HCT116 (cell line): ENCODE results near the gene AOPEP. TPM values are rescaled to one million over a fixed set of nuclear protein-coding genes. Genes with fewer than 3 reads are reported as not detected.

Experiments used
- ATAC-seq: fragments of 200-7000 bp; cut with Tn5 transposase; 2 replicates; pipeline ENCODE4 v1.9.1; 2020; ENCODE audit warnings: mild to moderate bottlenecking, moderate library complexity
- BruUV-seq: library from RNA; stranded (reverse); fragments of 400-500 nt; replicated peaks from 2 replicates; lab custom pipeline; 2021; lab: Mats Ljungman, UMichigan
- CTCF ChIA-PET: fragments of 300-600 bp; sonication (Branson Sonifier 250); formaldehyde crosslinking; loops from one replicate; lab custom pipeline; 2021; ENCODE audit warnings: antibody characterized with exemption; lab: Charles Lee
- POLR2A ChIA-PET: fragments of 300-600, 350-600 bp; sonication (Branson Sonifier 250); formaldehyde crosslinking; loops from one replicate; lab custom pipeline; 2021; ENCODE audit warnings: antibody characterized with exemption; lab: Charles Lee
- RAD21 ChIA-PET, 2 experiments: fragments of 300-600 bp; sonication (Branson Sonifier 250); formaldehyde crosslinking; loops; one replicate each; lab custom pipeline; 2023; ENCODE audit warnings: low total read pairs in 2 of 2; ENCODE audit not compliant: uncharacterized antibody in 2 of 2, unreplicated experiment in 2 of 2, low non-redundant PET in 1 of 2; lab: Charles Lee
- DNase-seq: peaks from one replicate; pipeline ENCODE4 v3.0.0-alpha.2; 2010; ENCODE audit warnings: low read depth, low spot score
- H2AFZ ChIP-seq: fragments of 200-600 bp; shearing (Covaris generic), sonication (generic); 2 replicates; pipeline ENCODE4 v1.6.1; 2017; ENCODE audit warnings: low read depth, mixed run types, mixed read lengths, antibody characterized with exemption, low read length; ENCODE audit not compliant: poor library complexity, severe bottlenecking
- H3K27ac ChIP-seq: 2 replicates; pipeline ENCODE4 v1.5.1; 2012; ENCODE audit warnings: low read depth, low read length
- H3K27me3 ChIP-seq: fragments of 200-600 bp; sonication (generic); 2 replicates; pipeline ENCODE4 v1.6.1; 2016; ENCODE audit warnings: mixed run types, low read length, mixed read lengths; ENCODE audit not compliant: insufficient read depth
- H3K36me3 ChIP-seq, 2 experiments: fragments of 200-500 bp in 1 of 2; fragments of 200-600 bp in 1 of 2; sonication (Bioruptor generic) in 1 of 2; sonication (generic) in 1 of 2; 2 replicates each; pipeline versions ENCODE4 v1.5.1 to v1.6.1; 2014 to 2016; ENCODE audit warnings: low read length in 2 of 2, inconsistent platforms in 1 of 2, mixed read lengths in 1 of 2, mixed run types in 1 of 2; ENCODE audit not compliant: insufficient read depth in 2 of 2, control insufficient read depth in 1 of 2
- H3K4me1 ChIP-seq, 2 experiments: fragments of 200-600 bp in 1 of 2; sonication (generic) in 1 of 2; 2 replicates each; pipeline versions ENCODE4 v1.5.1 to v1.6.1; 2012 to 2017; ENCODE audit warnings: low read length in 2 of 2, inconsistent platforms in 1 of 2, mild to moderate bottlenecking in 1 of 2, mixed read lengths in 1 of 2, mixed run types in 1 of 2, moderate library complexity in 1 of 2; ENCODE audit not compliant: insufficient read depth in 2 of 2, control insufficient read depth in 1 of 2
- H3K4me2 ChIP-seq: fragments of 200-600 bp; sonication (generic); 2 replicates; pipeline ENCODE4 v1.6.1; 2017; ENCODE audit warnings: mixed run types, low read length, mixed read lengths
- H3K4me3 ChIP-seq, 2 experiments: fragments of 200-600 bp in 1 of 2; sonication (generic) in 1 of 2; replicated peaks in 1 of 2; 2 replicates each; pipeline ENCODE4 v1.5.1; 2011 to 2016; ENCODE audit warnings: low read length in 2 of 2, control low read depth in 1 of 2, low read depth in 1 of 2, mild to moderate bottlenecking in 1 of 2, mixed read lengths in 1 of 2, mixed run types in 1 of 2
- H3K79me2 ChIP-seq: fragments of 200-600 bp; sonication (generic); 2 replicates; pipeline ENCODE4 v1.6.1; 2017; ENCODE audit warnings: mild to moderate bottlenecking, mixed run types, low read length, moderate library complexity, mixed read lengths; ENCODE audit not compliant: insufficient read depth
- H3K9ac ChIP-seq: fragments of 200-600 bp; sonication (generic); 2 replicates; pipeline ENCODE4 v1.6.1; 2016; ENCODE audit warnings: low read length, mixed read lengths
- H3K9me2 ChIP-seq: fragments of 200-600 bp; sonication (generic), shearing (Covaris generic); 2 replicates; pipeline ENCODE4 v1.6.1; 2017; ENCODE audit warnings: mixed run types, mild to moderate bottlenecking, moderate library complexity; ENCODE audit not compliant: insufficient read depth
- H3K9me3 ChIP-seq, 2 experiments: fragments of 200-500 bp in 1 of 2; fragments of 200-600 bp in 1 of 2; sonication (Bioruptor generic) in 1 of 2; sonication (generic) in 1 of 2; 2 replicates each; pipeline ENCODE4 v1.6.1; 2014 to 2017; ENCODE audit warnings: low read length in 2 of 2, mixed read lengths in 2 of 2, inconsistent platforms in 1 of 2, low read depth in 1 of 2, mild to moderate bottlenecking in 1 of 2, mixed run types in 1 of 2, moderate library complexity in 1 of 2; ENCODE audit not compliant: control insufficient read depth in 1 of 2, insufficient read depth in 1 of 2
- H4K20me1 ChIP-seq: fragments of 200-600 bp; sonication (generic), shearing (Covaris generic); 2 replicates; pipeline ENCODE4 v1.6.1; 2017; ENCODE audit warnings: mixed run types, mild to moderate bottlenecking, moderate library complexity; ENCODE audit not compliant: insufficient read depth
- CBX3 ChIP-seq: IDR thresholded peaks from 2 replicates; pipeline ENCODE4 v1.6.1; 2012; ENCODE audit warnings: low read depth
- CEBPB ChIP-seq: IDR thresholded peaks from 2 replicates; pipeline ENCODE4 v1.6.1; 2012; ENCODE audit warnings: low read depth
- EGR1 ChIP-seq: IDR thresholded peaks from 2 replicates; pipeline ENCODE4 v1.6.1; 2012; ENCODE audit warnings: low read depth
- EZH2phosphoT487 ChIP-seq: fragments of 200-600 bp; IDR thresholded peaks from 2 replicates; pipeline ENCODE4 v1.6.1; 2018; ENCODE audit warnings: antibody characterized with exemption, borderline replicate concordance
- FOSL1 ChIP-seq: IDR thresholded peaks from 2 replicates; pipeline ENCODE4 v1.6.1; 2012; ENCODE audit warnings: low read depth
- POLR2A ChIP-seq: IDR thresholded peaks from 2 replicates; pipeline ENCODE4 v1.7.0; 2011; ENCODE audit warnings: borderline replicate concordance; ENCODE audit not compliant: insufficient read depth, insufficient read length; ENCODE audit errors: extremely low read depth
- RAD21 ChIP-seq: IDR thresholded peaks from 2 replicates; pipeline ENCODE4 v1.6.1; 2012; ENCODE audit warnings: low read depth, mild to moderate bottlenecking
- SRF ChIP-seq: IDR thresholded peaks from 2 replicates; pipeline ENCODE4 v1.6.1; 2012; ENCODE audit warnings: low read depth
- YY1 ChIP-seq: IDR thresholded peaks from 2 replicates; pipeline ENCODE4 v1.6.1; 2011; ENCODE audit warnings: low read length, low read depth, moderate library complexity, mild to moderate bottlenecking; ENCODE audit not compliant: insufficient replicate concordance; ENCODE audit errors: extremely low read depth
- ZBTB33 ChIP-seq: IDR thresholded peaks from 2 replicates; pipeline ENCODE4 v1.6.1; 2011; ENCODE audit warnings: mild to moderate bottlenecking, low read length, moderate library complexity; ENCODE audit not compliant: insufficient replicate concordance; ENCODE audit errors: extremely low read depth
- ZFX ChIP-seq: fragments of 450-650 bp; IDR thresholded peaks from 2 replicates; pipeline ENCODE4 v1.6.1; 2017
- intact Hi-C: fragments of 100-400 bp; cut with micrococcal nuclease; formaldehyde crosslinking; loops from 2 replicates; pipeline ENCODE4 v1.10.0; 2022
- total RNA-seq: library from RNA; stranded (reverse); gene quantifications from one replicate; pipeline ENCODE4 v1.2.1, GENCODE V29; 2021; ENCODE audit not compliant: unreplicated experiment
- TF ChIP-seq, protein P1 (sequence below): IDR thresholded peaks from 2 replicates; pipeline ENCODE4 v1.6.1; 2012; ENCODE audit warnings: low read depth
- TF ChIP-seq, protein P2 (sequence below): IDR thresholded peaks from 2 replicates; pipeline ENCODE4 v1.6.1; 2012

AOPEP gene
- total RNA-seq, 1 experiment from 2014 or later = 15.1 TPM

- no peaks in the 10 kb centered on the region for H3K27me3 ChIP-seq
- H3K9me3 ChIP-seq = no peaks in the 10 kb centered on the region
- H3K9me2 ChIP-seq = no peaks in the 10 kb centered on the region
- TF ChIP-seq FOSL1 (no peak), EZH2phosphoT487 (no peak), ZFX (no peak), EGR1 (no peak), YY1 (no peak), SRF (no peak), ZBTB33 (no peak), POLR2A (no peak), RAD21 (no peak), CEBPB (no peak), CBX3 (no peak)
- TF ChIP-seq, protein P1, sequence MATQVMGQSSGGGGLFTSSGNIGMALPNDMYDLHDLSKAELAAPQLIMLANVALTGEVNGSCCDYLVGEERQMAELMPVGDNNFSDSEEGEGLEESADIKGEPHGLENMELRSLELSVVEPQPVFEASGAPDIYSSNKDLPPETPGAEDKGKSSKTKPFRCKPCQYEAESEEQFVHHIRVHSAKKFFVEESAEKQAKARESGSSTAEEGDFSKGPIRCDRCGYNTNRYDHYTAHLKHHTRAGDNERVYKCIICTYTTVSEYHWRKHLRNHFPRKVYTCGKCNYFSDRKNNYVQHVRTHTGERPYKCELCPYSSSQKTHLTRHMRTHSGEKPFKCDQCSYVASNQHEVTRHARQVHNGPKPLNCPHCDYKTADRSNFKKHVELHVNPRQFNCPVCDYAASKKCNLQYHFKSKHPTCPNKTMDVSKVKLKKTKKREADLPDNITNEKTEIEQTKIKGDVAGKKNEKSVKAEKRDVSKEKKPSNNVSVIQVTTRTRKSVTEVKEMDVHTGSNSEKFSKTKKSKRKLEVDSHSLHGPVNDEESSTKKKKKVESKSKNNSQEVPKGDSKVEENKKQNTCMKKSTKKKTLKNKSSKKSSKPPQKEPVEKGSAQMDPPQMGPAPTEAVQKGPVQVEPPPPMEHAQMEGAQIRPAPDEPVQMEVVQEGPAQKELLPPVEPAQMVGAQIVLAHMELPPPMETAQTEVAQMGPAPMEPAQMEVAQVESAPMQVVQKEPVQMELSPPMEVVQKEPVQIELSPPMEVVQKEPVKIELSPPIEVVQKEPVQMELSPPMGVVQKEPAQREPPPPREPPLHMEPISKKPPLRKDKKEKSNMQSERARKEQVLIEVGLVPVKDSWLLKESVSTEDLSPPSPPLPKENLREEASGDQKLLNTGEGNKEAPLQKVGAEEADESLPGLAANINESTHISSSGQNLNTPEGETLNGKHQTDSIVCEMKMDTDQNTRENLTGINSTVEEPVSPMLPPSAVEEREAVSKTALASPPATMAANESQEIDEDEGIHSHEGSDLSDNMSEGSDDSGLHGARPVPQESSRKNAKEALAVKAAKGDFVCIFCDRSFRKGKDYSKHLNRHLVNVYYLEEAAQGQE = no peak
- TF ChIP-seq, protein P2, sequence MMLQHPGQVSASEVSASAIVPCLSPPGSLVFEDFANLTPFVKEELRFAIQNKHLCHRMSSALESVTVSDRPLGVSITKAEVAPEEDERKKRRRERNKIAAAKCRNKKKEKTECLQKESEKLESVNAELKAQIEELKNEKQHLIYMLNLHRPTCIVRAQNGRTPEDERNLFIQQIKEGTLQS = no peak
- RAD21 ChIA-PET = no interaction called here
- no peaks in the 10 kb centered on the region for H3K79me2 ChIP-seq
- DNase-seq (no peak), ATAC-seq (no peak)
- H3K4me1 ChIP-seq = no peaks in the 10 kb centered on the region; a peak in 1 of 4 replicates
- intact Hi-C loops = no loop called here
- H2AFZ ChIP-seq = no peak overlapping the region
- H3K4me3 ChIP-seq = no peak overlapping the region
- H3K36me3 ChIP-seq = no peaks in the 10 kb centered on the region
- H4K20me1 ChIP-seq = no peaks in the 10 kb centered on the region
- H3K4me2 ChIP-seq = no peak overlapping the region
- H3K27ac ChIP-seq = no peak overlapping the region
- H3K9ac ChIP-seq = no peak overlapping the region
- POLR2A ChIA-PET = no interaction called here
- BruUV-seq = no TSS peak
- CTCF ChIA-PET = no interaction called here
Measured at GRCh38 chr9:94993160-94993820, 266.8 kb downstream of the AOPEP start.
